GM13977 (cell line): ENCODE measurements around the gene SLC44A4.

Experiments
- DNase-seq: peaks from one replicate; pipeline ENCODE4 v3.0.0; 2012; ENCODE audit warnings: low spot score
- in situ Hi-C: fragments of 300-500 bp; cut with MboI; formaldehyde crosslinking; loops from one replicate; pipeline ENCODE4 v1.12.0; 2022; ENCODE audit warnings: low sequenced_read_pairs, low pct_unique_long_range_greater_than_20kb, mixed read lengths, inconsistent platforms; ENCODE audit not compliant: unreplicated experiment
- TF ChIP-seq, protein P1 (sequence below): IDR thresholded peaks from 2 replicates; pipeline ENCODE4 v1.5.1; 2012; ENCODE audit warnings: mild to moderate bottlenecking, control low read depth; ENCODE audit not compliant: insufficient read depth; ENCODE audit errors: extremely low read depth, missing control alignments

Gene SLC44A4

DNA sequence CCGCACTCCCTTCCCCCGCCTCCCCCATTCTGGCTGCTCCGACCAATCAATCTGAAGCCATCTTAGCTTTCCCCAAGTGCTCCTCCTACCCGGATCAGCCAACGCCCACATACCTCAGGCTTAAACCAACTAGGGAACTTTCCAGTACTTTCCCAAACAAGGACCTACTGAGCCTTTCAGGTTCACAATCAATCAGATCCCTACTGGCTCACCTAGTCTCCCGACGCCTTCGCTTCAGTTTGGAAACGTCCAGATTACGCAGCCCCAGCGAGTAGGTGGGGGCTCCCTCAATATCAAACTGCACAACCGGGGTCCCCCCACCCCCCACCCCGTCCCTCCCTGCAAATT, 64.1 kb downstream of the SLC44A4 start:
- peak; percentile 83 for DNase-seq
- in situ Hi-C loops: no loop called here
- TF ChIP-seq, protein P1, sequence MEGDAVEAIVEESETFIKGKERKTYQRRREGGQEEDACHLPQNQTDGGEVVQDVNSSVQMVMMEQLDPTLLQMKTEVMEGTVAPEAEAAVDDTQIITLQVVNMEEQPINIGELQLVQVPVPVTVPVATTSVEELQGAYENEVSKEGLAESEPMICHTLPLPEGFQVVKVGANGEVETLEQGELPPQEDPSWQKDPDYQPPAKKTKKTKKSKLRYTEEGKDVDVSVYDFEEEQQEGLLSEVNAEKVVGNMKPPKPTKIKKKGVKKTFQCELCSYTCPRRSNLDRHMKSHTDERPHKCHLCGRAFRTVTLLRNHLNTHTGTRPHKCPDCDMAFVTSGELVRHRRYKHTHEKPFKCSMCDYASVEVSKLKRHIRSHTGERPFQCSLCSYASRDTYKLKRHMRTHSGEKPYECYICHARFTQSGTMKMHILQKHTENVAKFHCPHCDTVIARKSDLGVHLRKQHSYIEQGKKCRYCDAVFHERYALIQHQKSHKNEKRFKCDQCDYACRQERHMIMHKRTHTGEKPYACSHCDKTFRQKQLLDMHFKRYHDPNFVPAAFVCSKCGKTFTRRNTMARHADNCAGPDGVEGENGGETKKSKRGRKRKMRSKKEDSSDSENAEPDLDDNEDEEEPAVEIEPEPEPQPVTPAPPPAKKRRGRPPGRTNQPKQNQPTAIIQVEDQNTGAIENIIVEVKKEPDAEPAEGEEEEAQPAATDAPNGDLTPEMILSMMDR: no peak

- TF ChIP-seq, protein P1: no peak
- DNase-seq: no peak
- in situ Hi-C loops: no loop called here
Observed at GRCh38 chr6:31813465-31813849, 65.3 kb downstream of the SLC44A4 start.
